ENCODE measurements around the gene BOC. TPM values are rescaled to one million over a fixed set of nuclear protein-coding genes. Genes with fewer than 3 reads are reported as not detected.

BOC gene
- total RNA-seq = 10 to 100 TPM; 13.7 to 75.7 (median 24.1) TPM

GRCh38 chr3:113211330-113212149, at the start of gene BOC:
TSS of gene BOC (plus strand) at chr3:113211557. CDS start at chr3:113249803, 38,246 bp downstream.
- WGBS, 2 donors = 1 to 2% methylated on average over 16 to 38 of the region's 76 CpGs
- intact Hi-C loops (cut with DNase I) = loop anchor here (10.0 kb wide), 1 partner anchor 53 kb away; no protein-coding TSS in a partner anchor
- Histone ChIP-seq H3K4me1 (peaks cover 9 to 67% (median 15%) of the 10 kb centered on the region in 3 donors), H3K4me3 (peak within 1 kb of the TSS; percentile 64 to 95 (median 67)), H3K27ac (peak within 1 kb of the TSS; percentile 87 to 94 (median 94)), H3K9me3 (no peaks in the 10 kb centered on the region), H3K36me3 (peaks cover 0 to 2% (median 0%) of the 10 kb centered on the region in 3 donors), H3K27me3 (peaks cover 0 to 23% (median 0%) of the 10 kb centered on the region in 4 donors)
- TF ChIP-seq POLR2A (IDR thresholded peaks at IDR 0.05) (peak in 2 of 4 donors; percentile 62 to 72), CTCF (IDR thresholded peaks at IDR 0.05) (no peak)
- DNase-seq = no peak

- no peak overlapping the region for H3K27ac ChIP-seq
- peaks cover 7 to 10% (median 9%) of the 10 kb centered on the region in 3 donors for H3K4me1 ChIP-seq
- no peak for DNase-seq
- H3K4me3 ChIP-seq = no peak overlapping the region
- no peaks in the 10 kb centered on the region for H3K36me3 ChIP-seq
- TF ChIP-seq CTCF (IDR thresholded peaks at IDR 0.05) (no peak), POLR2A (IDR thresholded peaks at IDR 0.05) (no peak)
- WGBS, 2 donors = 67 to 84% methylated on average over 4 of the region's 4 CpGs
- intact Hi-C loops (cut with DNase I) = no loop called here
- no peaks in the 10 kb centered on the region for H3K27me3 ChIP-seq
- H3K9me3 ChIP-seq = no peaks in the 10 kb centered on the region
These were observed 49.7 kb upstream of the BOC start for GRCh38 chr3:113161661-113162060.

GRCh38 chr3:113163152-113163551, 48.2 kb upstream of the BOC start:
- 87 to 93% methylated on average over 6 of the region's 6 CpGs for WGBS, 2 donors

GRCh38 chr3:113165841-113166240, 45.5 kb upstream of the BOC start:
- intact Hi-C loops (cut with DNase I) = no loop called here
- H3K4me1 ChIP-seq = peaks cover 10 to 40% (median 22%) of the 10 kb centered on the region in 3 donors
- no peak overlapping the region for H3K4me3 ChIP-seq
- no peaks in the 10 kb centered on the region for H3K9me3 ChIP-seq
- no peaks in the 10 kb centered on the region for H3K27me3 ChIP-seq
- no peak for TF ChIP-seq POLR2A (IDR thresholded peaks at IDR 0.05)
- TF ChIP-seq CTCF (IDR thresholded peaks at IDR 0.05) = no peak
- no peak for DNase-seq
- H3K36me3 ChIP-seq = no peaks in the 10 kb centered on the region
- 55 to 57% methylated on average over 3 of the region's 3 CpGs for WGBS, 2 donors
- H3K27ac ChIP-seq = peak overlapping the region in 3 of 4 donors; percentile 54 to 78 (median 76)

More at GRCh38 chr3:113163152-113163551, 48.2 kb upstream of the BOC start:
- TF ChIP-seq CTCF (IDR thresholded peaks at IDR 0.05) = no peak
- no peak for TF ChIP-seq POLR2A (IDR thresholded peaks at IDR 0.05)
- peaks cover 10 to 25% (median 22%) of the 10 kb centered on the region in 3 donors for H3K4me1 ChIP-seq
- H3K9me3 ChIP-seq = no peaks in the 10 kb centered on the region
- no peak overlapping the region for H3K4me3 ChIP-seq
- intact Hi-C loops (cut with DNase I) = no loop called here
- no peaks in the 10 kb centered on the region for H3K27me3 ChIP-seq
- H3K36me3 ChIP-seq = no peaks in the 10 kb centered on the region
- no peak for DNase-seq
- no peak overlapping the region for H3K27ac ChIP-seq

- peak overlapping the region; percentile 54 to 78 (median 73) for H3K27ac ChIP-seq
These were observed 45.0 kb upstream of the BOC start for GRCh38 chr3:113166357-113166718.

More at GRCh38 chr3:113166357-113166718, 45.0 kb upstream of the BOC start:
- intact Hi-C loops (cut with DNase I) = no loop called here
- WGBS, 2 donors = 38 to 50% methylated on average over 1 of the region's 1 CpG
- Histone ChIP-seq H3K27me3 (no peaks in the 10 kb centered on the region), H3K36me3 (no peaks in the 10 kb centered on the region), H3K9me3 (no peaks in the 10 kb centered on the region), H3K4me1 (peaks cover 10 to 40% (median 22%) of the 10 kb centered on the region in 3 donors), H3K4me3 (no peak overlapping the region)
- DNase-seq = no peak
- TF ChIP-seq CTCF (IDR thresholded peaks at IDR 0.05) (no peak), POLR2A (IDR thresholded peaks at IDR 0.05) (no peak)
